HEK293T (cell line): Measurements from ENCODE around the gene MOGAT3.
A peak's percentile ranks its signal among the peaks of the same experiment; 100 is the strongest.

Source experiments
- CTCF ChIA-PET: fragments of 350-600 bp; formaldehyde crosslinking; extraction: SDS; loops from one replicate; lab custom pipeline; 2021; ENCODE audit warnings: antibody characterized with exemption, inconsistent platforms; lab: Yijun Ruan, JAX
- POLR2A ChIA-PET: fragments of 350-600 bp; formaldehyde crosslinking; extraction: SDS; loops from one replicate; lab custom pipeline; 2020; ENCODE audit warnings: antibody characterized with exemption, inconsistent platforms; lab: Yijun Ruan, JAX
- DNase-seq: peaks from one replicate; pipeline ENCODE4 v3.0.0; 2012; ENCODE audit warnings: mixed read lengths; ENCODE audit errors: extremely low spot score
- ARNT ChIP-seq: fragments of 450-650 bp; IDR thresholded peaks from 2 replicates; pipeline ENCODE4 v1.6.1; 2017; ENCODE audit warnings: mild to moderate bottlenecking
- BHLHE40 ChIP-seq: fragments of 450-650 bp; IDR thresholded peaks from 2 replicates; pipeline ENCODE4 v1.6.1; 2016; ENCODE audit warnings: mild to moderate bottlenecking, moderate library complexity, borderline replicate concordance
- CTBP1 ChIP-seq: fragments of 450-650 bp; IDR thresholded peaks from 2 replicates; pipeline ENCODE4 v1.6.1; 2016; ENCODE audit warnings: borderline replicate concordance
- ELF4 ChIP-seq: fragments of 450-650 bp; IDR thresholded peaks from 2 replicates; pipeline ENCODE4 v1.6.1; 2017; ENCODE audit warnings: antibody characterized with exemption
- FOXA1 ChIP-seq: fragments of 450-650 bp; IDR thresholded peaks from 2 replicates; pipeline ENCODE4 v1.6.1; 2016; ENCODE audit warnings: mild to moderate bottlenecking
- FOXK2 ChIP-seq: fragments of 450-650 bp; IDR thresholded peaks from 2 replicates; pipeline ENCODE4 v1.6.1; 2016; ENCODE audit warnings: mild to moderate bottlenecking
- FOXM1 ChIP-seq: fragments of 450-650 bp; IDR thresholded peaks from 2 replicates; pipeline ENCODE4 v1.6.1; 2017; ENCODE audit warnings: mild to moderate bottlenecking, borderline replicate concordance
- HDGF ChIP-seq: fragments of 450-650 bp; IDR thresholded peaks from 2 replicates; pipeline ENCODE4 v1.6.1; 2017; ENCODE audit warnings: antibody characterized with exemption, borderline replicate concordance
- L3MBTL2 ChIP-seq: fragments of 450-650 bp; conservative IDR thresholded peaks from 2 replicates; pipeline ENCODE4 v1.6.1; 2016; ENCODE audit warnings: mild to moderate bottlenecking
- LEF1 ChIP-seq: fragments of 450-650 bp; IDR thresholded peaks from 2 replicates; pipeline ENCODE4 v1.6.1; 2017; ENCODE audit warnings: mild to moderate bottlenecking, borderline replicate concordance
- NFRKB ChIP-seq: fragments of 450-650 bp; IDR thresholded peaks from 2 replicates; pipeline ENCODE4 v1.6.1; 2016; ENCODE audit warnings: mild to moderate bottlenecking, moderate library complexity
- SP1 ChIP-seq: fragments of 450-650 bp; IDR thresholded peaks from 2 replicates; pipeline ENCODE4 v1.6.1; 2017
- SUZ12 ChIP-seq: fragments of 450-650 bp; IDR thresholded peaks from 2 replicates; pipeline ENCODE4 v1.6.1; 2016; ENCODE audit warnings: mild to moderate bottlenecking
- TARDBP ChIP-seq: fragments of 450-650 bp; IDR thresholded peaks from 2 replicates; pipeline ENCODE4 v1.6.1; 2016
- ZNF384 ChIP-seq: fragments of 450-650 bp; IDR thresholded peaks from 2 replicates; pipeline ENCODE4 v1.6.1; 2016
- TF ChIP-seq, protein P1 (sequence below): fragments of 450-650 bp; IDR thresholded peaks from 2 replicates; pipeline ENCODE4 v1.6.1; 2016

MOGAT3 gene

DNA sequence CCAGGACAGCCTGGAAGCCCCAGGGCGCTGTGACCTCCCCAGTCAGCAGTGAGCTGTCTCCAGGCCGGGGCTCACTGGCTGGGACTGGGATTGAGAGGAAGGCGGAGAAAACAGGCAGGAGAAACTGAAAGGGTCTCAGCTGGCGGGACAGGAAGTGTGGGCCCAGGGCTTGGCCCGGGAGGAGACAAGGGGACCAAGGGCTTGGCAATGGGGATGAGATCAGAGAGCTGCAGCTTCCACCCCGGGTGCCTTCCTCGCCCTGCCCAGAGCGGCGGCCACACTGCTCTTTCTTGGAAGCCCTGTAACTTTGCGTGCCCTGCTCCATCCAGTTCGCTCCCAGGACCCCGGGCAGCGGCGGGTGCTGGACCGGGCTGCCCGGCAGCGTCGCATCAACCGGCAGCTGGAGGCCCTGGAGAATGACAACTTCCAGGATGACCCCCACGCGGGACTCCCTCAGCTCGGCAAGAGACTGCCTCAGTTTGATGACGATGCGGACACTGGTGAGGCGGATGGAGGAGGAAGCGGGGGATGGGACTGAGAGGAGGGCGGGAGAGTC lies 21.5 kb upstream of the MOGAT3 start:
- no peak for DNase-seq
- ChIA-PET POLR2A (interaction anchor here (0.6 to 1.1 kb wide), 2 partner anchors 21 to 128 kb away, joined by 3 read pairs; no protein-coding TSS in a partner anchor), CTCF (no interaction called here)
- no peak for TF ChIP-seq FOXM1
- TF ChIP-seq ARNT, result no peak
- TF ChIP-seq, protein P1, sequence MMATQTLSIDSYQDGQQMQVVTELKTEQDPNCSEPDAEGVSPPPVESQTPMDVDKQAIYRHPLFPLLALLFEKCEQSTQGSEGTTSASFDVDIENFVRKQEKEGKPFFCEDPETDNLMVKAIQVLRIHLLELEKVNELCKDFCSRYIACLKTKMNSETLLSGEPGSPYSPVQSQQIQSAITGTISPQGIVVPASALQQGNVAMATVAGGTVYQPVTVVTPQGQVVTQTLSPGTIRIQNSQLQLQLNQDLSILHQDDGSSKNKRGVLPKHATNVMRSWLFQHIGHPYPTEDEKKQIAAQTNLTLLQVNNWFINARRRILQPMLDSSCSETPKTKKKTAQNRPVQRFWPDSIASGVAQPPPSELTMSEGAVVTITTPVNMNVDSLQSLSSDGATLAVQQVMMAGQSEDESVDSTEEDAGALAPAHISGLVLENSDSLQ, result no peak
- no peak for TF ChIP-seq ZNF384
- TF ChIP-seq CTBP1, result no peak
- no peak for TF ChIP-seq ELF4
- TF ChIP-seq BHLHE40, result no peak
- TF ChIP-seq TARDBP, result no peak
- no peak for TF ChIP-seq FOXA1
- no peak for TF ChIP-seq L3MBTL2
- no peak for TF ChIP-seq SP1
- TF ChIP-seq FOXK2, result no peak
- TF ChIP-seq LEF1, result no peak
- no peak for TF ChIP-seq SUZ12
- no peak for TF ChIP-seq HDGF

DNA sequence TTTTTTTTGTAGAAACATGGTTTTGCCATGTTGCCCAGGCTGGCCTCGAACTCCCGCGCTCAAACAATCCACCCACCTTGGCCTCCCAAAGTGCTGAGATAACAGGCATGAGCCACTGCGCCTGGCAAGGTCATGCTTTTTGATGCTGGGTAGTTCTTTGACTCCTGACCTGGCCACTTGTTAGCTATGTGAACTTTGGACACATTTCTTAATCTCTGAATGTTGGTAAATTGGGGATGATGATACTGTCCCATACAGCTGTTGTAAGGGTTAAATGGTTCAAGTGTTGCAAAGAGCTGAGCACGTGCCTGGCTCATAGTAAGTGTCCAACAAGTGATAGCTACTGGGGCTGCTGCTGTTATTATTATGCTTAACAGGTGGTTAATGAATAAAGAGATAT lies 19.5 kb upstream of the MOGAT3 start:
- ChIA-PET POLR2A (interaction anchor here (0.6 to 5.3 kb wide), 2 partner anchors 24 to 605 kb away, joined by 3 to 38 read pairs; partner anchors contain the start of gene FIS1), CTCF (interaction anchor here (0.6 to 1.5 kb wide), 2 partner anchors 23 to 28 kb away, joined by 4 read pairs; no protein-coding TSS in a partner anchor)
- DNase-seq, result no peak
- TF ChIP-seq BHLHE40 (no peak), ARNT (no peak), FOXM1 (no peak), FOXK2 (no peak), LEF1 (no peak), FOXA1 (no peak)
- TF ChIP-seq, protein P1, result no peak

DNA sequence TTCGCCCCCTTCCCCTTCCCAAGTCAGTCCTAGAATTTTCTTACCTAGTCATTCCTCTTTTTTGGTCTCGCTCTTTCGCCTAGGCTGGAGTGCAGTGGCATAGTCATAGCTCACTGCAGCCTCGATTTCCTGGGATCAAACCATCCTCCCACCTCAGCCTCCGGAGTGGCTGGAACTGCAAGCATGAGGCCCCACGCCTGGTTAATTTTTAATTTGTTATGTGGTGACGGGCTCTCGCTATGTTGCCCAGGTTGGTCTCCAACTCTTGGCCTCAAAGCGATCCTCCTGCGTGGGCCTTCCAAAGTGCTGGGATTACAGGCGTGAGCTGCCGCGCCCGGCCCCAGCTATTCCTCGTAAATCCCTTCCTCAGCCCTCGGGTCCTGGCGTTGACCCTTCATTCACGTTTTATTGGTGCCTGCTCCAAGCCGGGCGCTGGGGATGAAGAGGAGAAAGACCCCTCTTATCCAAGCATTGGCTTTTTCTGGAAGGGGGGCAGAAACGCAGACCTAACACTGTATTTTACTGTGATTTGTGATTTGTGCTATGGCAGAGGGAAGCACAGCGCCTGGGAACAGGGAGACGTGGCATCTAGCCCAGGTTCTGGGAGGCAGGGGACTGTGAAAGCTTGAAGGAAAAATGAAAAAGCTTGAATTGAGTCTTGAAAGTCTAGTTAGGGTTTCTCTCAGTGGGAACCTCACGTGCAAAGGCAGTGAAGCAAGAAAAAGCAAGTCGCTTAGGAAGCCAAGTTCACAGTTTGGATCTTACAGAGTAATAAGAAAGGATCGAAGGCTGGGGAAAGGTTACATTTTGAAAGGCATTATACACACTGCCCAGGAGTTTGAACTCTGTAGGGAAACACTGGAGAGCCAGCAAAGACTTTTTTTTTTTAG lies 17.6 kb upstream of the MOGAT3 start:
- TF ChIP-seq L3MBTL2 (peak; percentile 54), SUZ12 (no peak), ELF4 (no peak)
- no peak for DNase-seq
- ChIA-PET CTCF (interaction anchor here (0.7 to 2.4 kb wide), 7 partner anchors 17 to 81 kb away, joined by 3 to 7 read pairs (median 4); no protein-coding TSS in a partner anchor), POLR2A (interaction anchor here (0.8 to 5.3 kb wide), 20 partner anchors 8 to 344 kb away, joined by 3 to 38 read pairs (median 4); partner anchors contain the start of genes CLDN15, FIS1, MOGAT3 and SRRT)

GRCh38 chr7:101217388-101218235 lies 16.8 kb upstream of the MOGAT3 start, which contains the start of the genes PLOD3 and ZNHIT1:
PLOD3 (minus strand) TSS chr7:101217581; CDS start chr7:101217274, 307 bp downstream.
ZNHIT1 (plus strand) TSS chr7:101218165; CDS start chr7:101218196, 31 bp downstream.
- ChIA-PET CTCF (interaction anchor here (0.7 to 2.4 kb wide), 8 partner anchors 17 to 80 kb away, joined by 3 to 7 read pairs (median 4); no protein-coding TSS in a partner anchor), POLR2A (interaction anchor here (0.8 to 5.3 kb wide), 20 partner anchors 9 to 343 kb away, joined by 3 to 38 read pairs (median 4); partner anchors contain the start of genes CLDN15, FIS1, MOGAT3 and SRRT)
- TF ChIP-seq NFRKB, result no peak
- TF ChIP-seq FOXM1, result no peak
- TF ChIP-seq TARDBP, result no peak
- TF ChIP-seq FOXK2, result no peak
- peak; percentile 33; the same call in 1 of the 2 replicates for TF ChIP-seq ELF4
- peak; percentile 81 for TF ChIP-seq ARNT
- no peak for TF ChIP-seq LEF1
- DNase-seq, result peak; percentile 98

- POLR2A ChIA-PET, result interaction anchor here (1.2 to 5.3 kb wide), 12 partner anchors 10 to 342 kb away, joined by 3 to 38 read pairs (median 4); partner anchors contain the start of genes CLDN15, FIS1, MOGAT3 and SRRT
- no peak for DNase-seq
- TF ChIP-seq L3MBTL2, result peak; percentile 75
- TF ChIP-seq, protein P1, result no peak
- TF ChIP-seq SUZ12, result no peak
- CTCF ChIA-PET, result interaction anchor here (0.7 to 2.4 kb wide), 4 partner anchors 24 to 73 kb away, joined by 3 to 7 read pairs (median 5); no protein-coding TSS in a partner anchor
Observed at GRCh38 chr7:101216860-101217387, 16.1 kb upstream of the MOGAT3 start.
